Measurements from ENCODE around the gene NCAPD3. TPM values are rescaled to one million over a fixed set of nuclear protein-coding genes. Genes with fewer than 3 reads are reported as not detected.

NCAPD3 gene
- total and polyA plus RNA-seq, 2 donors (not counting 1 experiment from before 2014, with no cell fraction given): 7.4 to 11.4 TPM

GRCh38 chr11:134253188-134253993 is 29.6 kb upstream of the NCAPD3 start, which contains the start of the genes ACAD8 and THYN1:
ACAD8 (plus strand) TSS chr11:134253568; CDS start chr11:134253601, 33 bp downstream.
THYN1 (minus strand) TSS chr11:134253352; CDS start chr11:134252882, 470 bp downstream.
- peak within 1 kb of the TSS; percentile 70 for H3K27ac ChIP-seq (ENCODE audit: insufficient read depth, low read length)
- peaks cover 1% of the 10 kb centered on the region for H3K36me3 ChIP-seq (ENCODE audit: control insufficient read depth, insufficient read depth, low read length)
- H2AFZ ChIP-seq (ENCODE audit: low read length): peak within 1 kb of the TSS; percentile 97
- peaks cover 5% of the 10 kb centered on the region for H3K79me2 ChIP-seq (ENCODE audit: control insufficient read depth, insufficient read depth, low read length)
- H3K9me3 ChIP-seq (ENCODE audit: control insufficient read depth, insufficient read depth, low read depth, low read length): no peaks in the 10 kb centered on the region
- H3K4me1 ChIP-seq (ENCODE audit: control insufficient read depth, extremely low read depth, insufficient read depth, low read length): peaks cover 6% of the 10 kb centered on the region
- TF ChIP-seq CTCF (conservative IDR thresholded peaks at IDR 0.05 in 1 of 2, IDR thresholded peaks at IDR 0.05 in 1 of 2; ENCODE audit: low read depth in 1 of 2, low read length in 2 of 2): peak; percentile 9 to 28
- TF ChIP-seq EZH2 (IDR thresholded peaks at IDR 0.05; ENCODE audit: low read length, missing control alignments): no peak
- peak; percentile 94 to 96 for DNase-seq (ENCODE audit: low read depth in 2 of 2)
- peak within 1 kb of the TSS; percentile 95 for H3K4me2 ChIP-seq (ENCODE audit: extremely low read depth, insufficient read depth, low read length)
- H3K27me3 ChIP-seq (ENCODE audit: control insufficient read depth, insufficient read depth, low read length): no peaks in the 10 kb centered on the region
- H3K4me3 ChIP-seq (replicated peaks in 1 of 4; ENCODE audit: control extremely low read depth in 1 of 4, insufficient read depth in 1 of 4, low read depth in 3 of 4, low read length in 4 of 4): peak within 1 kb of the TSS; percentile 91 to 96 (median 92)
- H4K20me1 ChIP-seq (ENCODE audit: control insufficient read depth, extremely low read depth, insufficient read depth, low read length): no peaks in the 10 kb centered on the region
- peak within 1 kb of the TSS; percentile 68 for H3K9ac ChIP-seq (ENCODE audit: insufficient read depth, low read length)

- no peak for DNase-seq (ENCODE audit: low read depth in 2 of 2)
- H3K4me1 ChIP-seq (ENCODE audit: control insufficient read depth, extremely low read depth, insufficient read depth, low read length): peaks cover 6% of the 10 kb centered on the region
- no peak for TF ChIP-seq EZH2 (IDR thresholded peaks at IDR 0.05; ENCODE audit: low read length, missing control alignments)
- no peak for TF ChIP-seq CTCF (conservative IDR thresholded peaks at IDR 0.05 in 1 of 2, IDR thresholded peaks at IDR 0.05 in 1 of 2; ENCODE audit: low read depth in 1 of 2, low read length in 2 of 2)
- no peaks in the 10 kb centered on the region for H3K9me3 ChIP-seq (ENCODE audit: control insufficient read depth, insufficient read depth, low read depth, low read length)
- peak overlapping the region; percentile 68 for H3K9ac ChIP-seq (ENCODE audit: insufficient read depth, low read length)
- H3K27me3 ChIP-seq (ENCODE audit: control insufficient read depth, insufficient read depth, low read length): no peaks in the 10 kb centered on the region
- peak overlapping the region; percentile 91 to 96 (median 92) for H3K4me3 ChIP-seq (replicated peaks in 1 of 4; ENCODE audit: control extremely low read depth in 1 of 4, insufficient read depth in 1 of 4, low read depth in 3 of 4, low read length in 4 of 4)
- peaks cover 5% of the 10 kb centered on the region for H3K79me2 ChIP-seq (ENCODE audit: control insufficient read depth, insufficient read depth, low read length)
- peak overlapping the region; percentile 70 for H3K27ac ChIP-seq (ENCODE audit: insufficient read depth, low read length)
- peak overlapping the region; percentile 95 for H3K4me2 ChIP-seq (ENCODE audit: extremely low read depth, insufficient read depth, low read length)
- H2AFZ ChIP-seq (ENCODE audit: low read length): peak overlapping the region; percentile 97
- peaks cover 1% of the 10 kb centered on the region for H3K36me3 ChIP-seq (ENCODE audit: control insufficient read depth, insufficient read depth, low read length)
- no peaks in the 10 kb centered on the region for H4K20me1 ChIP-seq (ENCODE audit: control insufficient read depth, extremely low read depth, insufficient read depth, low read length)
Measured at GRCh38 chr11:134252346-134253187, 28.8 kb upstream of the NCAPD3 start.

- Histone ChIP-seq H3K9me3 (ENCODE audit: control insufficient read depth, insufficient read depth, low read depth, low read length) (no peaks in the 10 kb centered on the region), H3K4me1 (ENCODE audit: control insufficient read depth, extremely low read depth, insufficient read depth, low read length) (peaks cover 6% of the 10 kb centered on the region), H4K20me1 (ENCODE audit: control insufficient read depth, extremely low read depth, insufficient read depth, low read length) (no peaks in the 10 kb centered on the region), H3K9ac (ENCODE audit: insufficient read depth, low read length) (no peak overlapping the region), H3K27me3 (ENCODE audit: control insufficient read depth, insufficient read depth, low read length) (no peaks in the 10 kb centered on the region), H3K79me2 (ENCODE audit: control insufficient read depth, insufficient read depth, low read length) (peaks cover 5% of the 10 kb centered on the region), H3K27ac (ENCODE audit: insufficient read depth, low read length) (no peak overlapping the region), H3K4me3 (replicated peaks in 1 of 4; ENCODE audit: control extremely low read depth in 1 of 4, insufficient read depth in 1 of 4, low read depth in 3 of 4, low read length in 4 of 4) (no peak overlapping the region), H3K4me2 (ENCODE audit: extremely low read depth, insufficient read depth, low read length) (no peak overlapping the region), H2AFZ (ENCODE audit: low read length) (no peak overlapping the region), H3K36me3 (ENCODE audit: control insufficient read depth, insufficient read depth, low read length) (peaks cover 6% of the 10 kb centered on the region)
- TF ChIP-seq CTCF (conservative IDR thresholded peaks at IDR 0.05 in 1 of 2, IDR thresholded peaks at IDR 0.05 in 1 of 2; ENCODE audit: low read depth in 1 of 2, low read length in 2 of 2) (no peak), EZH2 (IDR thresholded peaks at IDR 0.05; ENCODE audit: low read length, missing control alignments) (no peak)
- DNase-seq (ENCODE audit: low read depth in 2 of 2): no peak
Measured at GRCh38 chr11:134250675-134251074, 26.9 kb upstream of the NCAPD3 start.

Measured in fibroblast of lung (primary cell).